GM12891 (cell line): ENCODE measurements around the gene MTA2.
"Not testable (repeated sequence)": the region's sequence is repeated elsewhere in the genome, so short reads cannot be mapped to it uniquely, and the experiment has no call there.

Experiments used
- POLR2A ChIP-seq: IDR thresholded peaks from 2 replicates; pipeline ENCODE4 v1.6.1; 2011; ENCODE audit warnings: low read depth, low read length, control low read depth
- POLR2AphosphoS5 ChIP-seq: IDR thresholded peaks from 2 replicates; pipeline ENCODE4 v1.6.1; 2011; ENCODE audit warnings: low read depth, low read length, control low read depth
- TAF1 ChIP-seq: IDR thresholded peaks from 2 replicates; pipeline ENCODE4 v1.6.1; 2011; ENCODE audit warnings: low read depth, low read length, control low read depth

DNA sequence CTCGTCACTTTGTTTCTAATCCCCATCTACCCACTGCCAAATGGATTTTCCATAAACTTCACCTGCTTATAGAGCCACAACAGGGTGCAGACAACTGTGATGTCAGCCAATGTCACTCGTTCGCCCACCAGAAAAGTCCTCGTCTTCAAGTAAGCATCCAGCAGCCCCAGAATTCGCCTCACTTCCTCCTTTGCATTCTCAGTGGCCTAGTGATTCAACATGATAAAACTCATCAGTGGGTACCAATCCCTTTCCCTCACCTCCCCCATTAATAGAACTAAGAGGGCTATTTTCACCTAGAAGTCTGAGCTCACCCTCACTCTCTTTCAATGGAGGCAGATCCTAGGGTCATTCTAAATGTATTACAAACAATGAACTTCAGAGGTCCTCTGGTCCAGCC is 30.8 kb downstream of the MTA2 start:
- TF ChIP-seq POLR2AphosphoS5, POLR2A, TAF1: not testable (repeated sequence)
